HepG2 (cell line): ENCODE measurements around the gene METRN. TPM values are rescaled to one million over a fixed set of nuclear protein-coding genes. Genes with fewer than 3 reads are reported as not detected.

Experiments used
- ATAC-seq: fragments of 200-7000 bp; cut with Tn5 transposase; 3 replicates; pipeline ENCODE4 v1.9.1; 2020; ENCODE audit warnings: mild to moderate bottlenecking, moderate library complexity
- BruUV-seq: library from RNA; stranded (reverse); fragments of 400-500 nt; replicated peaks from 2 replicates; lab custom pipeline; 2021; lab: Mats Ljungman, UMichigan
- CTCF ChIA-PET: fragments of 300-600 bp; formaldehyde crosslinking; extraction: SDS; loops from one replicate; lab custom pipeline; 2021; ENCODE audit warnings: low total read pairs, inconsistent platforms, low intra/inter-chr PET ratio; lab: Yijun Ruan, JAX
- POLR2A ChIA-PET: fragments of 350-600 bp; sonication (Branson Sonifier 250); formaldehyde crosslinking; loops from one replicate; lab custom pipeline; 2020; ENCODE audit warnings: antibody characterized with exemption, inconsistent platforms; lab: Yijun Ruan, JAX
- DNase-seq: peaks from one replicate; pipeline ENCODE4 v3.0.0-alpha.2; 2015; ENCODE audit warnings: low spot score
- FAIRE-seq: peaks from 3 replicates; lab custom pipeline; 2011; peaks lifted over from hg19 to GRCh38; lab: Jason Lieb, UNC
- H2AFZ ChIP-seq: one replicate; pipeline ENCODE4 v1.6.1; 2011; ENCODE audit warnings: low read length, inconsistent platforms
- H3K27ac ChIP-seq: fragments of 300-600 bp; 3 replicates; pipeline ENCODE4 v1.8.0; 2011; ENCODE audit warnings: mixed run types, mild to moderate bottlenecking, mixed read lengths, low read length, inconsistent platforms; ENCODE audit not compliant: insufficient read depth; ENCODE audit errors: extremely low read length
- H3K27me3 ChIP-seq, 2 experiments: fragments of 200-600 bp in 1 of 2; 2 replicates in 1 of 2; 3 replicates in 1 of 2; pipeline versions ENCODE4 v1.6.0 to v1.8.0; 2011; ENCODE audit warnings: low read length in 2 of 2, mild to moderate bottlenecking in 2 of 2, moderate library complexity in 2 of 2, inconsistent platforms in 1 of 2; ENCODE audit not compliant: insufficient read depth in 2 of 2, control insufficient read depth in 1 of 2
- H3K36me3 ChIP-seq, 2 experiments: fragments of 200-600 bp in 1 of 2; replicated peaks in 1 of 2; 2 replicates in 1 of 2; 3 replicates in 1 of 2; pipeline versions ENCODE4 v1.5.1 to v1.8.0; 2011; ENCODE audit warnings: low read length in 2 of 2, inconsistent platforms in 1 of 2; ENCODE audit not compliant: insufficient read depth in 2 of 2, control insufficient read depth in 1 of 2
- H3K4me1 ChIP-seq: 2 replicates; pipeline ENCODE4 v1.5.1; 2012; ENCODE audit warnings: low read length, inconsistent platforms; ENCODE audit not compliant: insufficient read depth
- H3K4me2 ChIP-seq: 2 replicates; pipeline ENCODE4 v1.6.0; 2011; ENCODE audit warnings: low read depth, low read length, inconsistent platforms
- H3K4me3 ChIP-seq, 3 experiments: fragments of 200-600 bp in 1 of 3; sonication (generic), shearing (Covaris generic) in 1 of 3; replicated peaks in 1 of 3; 2 replicates each; pipeline ENCODE4 v1.5.1; 2011 to 2016; ENCODE audit warnings: low read length in 3 of 3, inconsistent platforms in 2 of 3, low read depth in 2 of 3, mild to moderate bottlenecking in 2 of 3, control low read depth in 1 of 3, mixed read lengths in 1 of 3; ENCODE audit not compliant: insufficient read depth in 1 of 3
- H3K79me2 ChIP-seq: one replicate; pipeline ENCODE4 v1.6.1; 2011; ENCODE audit warnings: low read length, inconsistent platforms; ENCODE audit not compliant: insufficient read depth
- H3K9ac ChIP-seq: 2 replicates; pipeline ENCODE4 v1.6.0; 2011; ENCODE audit warnings: mild to moderate bottlenecking, low read depth, low read length, inconsistent platforms; ENCODE audit not compliant: insufficient read depth
- H3K9me3 ChIP-seq: 2 replicates; pipeline ENCODE4 v1.5.1; 2012; ENCODE audit warnings: mild to moderate bottlenecking, low read length
- H4K20me1 ChIP-seq: 2 replicates; pipeline ENCODE4 v1.6.0; 2011; ENCODE audit warnings: inconsistent platforms, mild to moderate bottlenecking, low read length, moderate library complexity; ENCODE audit not compliant: insufficient read depth
- HES4 ChIP-seq: sonication (generic); formaldehyde crosslinking; IDR thresholded peaks from 2 replicates; pipeline ENCODE4 v1.9.0; 2021; ENCODE audit warnings: mild to moderate bottlenecking, missing genetic modification reagents, borderline replicate concordance
- HOXA3 ChIP-seq: sonication (generic); formaldehyde crosslinking; IDR thresholded peaks from 2 replicates; pipeline ENCODE4 v1.5.0; 2020; ENCODE audit warnings: missing genetic modification reagents
- IKZF1 ChIP-seq: fragments of 450-650 bp; IDR thresholded peaks from 2 replicates; pipeline ENCODE4 v1.7.1; 2016
- SP4 ChIP-seq: sonication (generic); formaldehyde crosslinking; IDR thresholded peaks from 2 replicates; pipeline ENCODE4 v1.8.1; 2023; ENCODE audit warnings: mild to moderate bottlenecking, missing genetic modification reagents
- TAF1 ChIP-seq: sonication (generic); formaldehyde crosslinking; IDR thresholded peaks from 2 replicates; pipeline ENCODE4 v1.4.0; 2020; ENCODE audit warnings: missing genetic modification reagents
- ZFP82 ChIP-seq: sonication (generic); formaldehyde crosslinking; IDR thresholded peaks from 2 replicates; pipeline ENCODE4 v1.5.1; 2020; ENCODE audit warnings: mild to moderate bottlenecking, missing genetic modification reagents, borderline replicate concordance
- ZHX1 ChIP-seq: sonication (generic); formaldehyde crosslinking; IDR thresholded peaks from 2 replicates; pipeline ENCODE4 v1.8.1; 2022; ENCODE audit warnings: low read depth, mild to moderate bottlenecking, missing genetic modification reagents
- ZNF317 ChIP-seq: sonication (generic); formaldehyde crosslinking; IDR thresholded peaks from 2 replicates; pipeline ENCODE4 v1.5.0; 2020; ENCODE audit warnings: mild to moderate bottlenecking, missing genetic modification reagents
- ZNF562 ChIP-seq: sonication (generic); formaldehyde crosslinking; IDR thresholded peaks from 2 replicates; pipeline ENCODE4 v1.8.0; 2022; ENCODE audit warnings: missing genetic modification reagents, borderline replicate concordance
- ZNF570 ChIP-seq: sonication (generic); formaldehyde crosslinking; IDR thresholded peaks from 2 replicates; pipeline ENCODE4 v1.4.0; 2020; ENCODE audit warnings: mild to moderate bottlenecking, missing genetic modification reagents, borderline replicate concordance
- ZNF644 ChIP-seq: IDR thresholded peaks from 2 replicates; pipeline ENCODE4 v1.6.1; 2016; ENCODE audit warnings: low read depth
- ZNF691 ChIP-seq: sonication (generic); formaldehyde crosslinking; IDR thresholded peaks from 2 replicates; pipeline ENCODE4 v1.4.0; 2020; ENCODE audit warnings: missing genetic modification reagents, low read depth, mild to moderate bottlenecking, borderline replicate concordance
- ZNF75D ChIP-seq: sonication (generic); formaldehyde crosslinking; IDR thresholded peaks from 2 replicates; pipeline ENCODE4 v1.8.1; 2023; ENCODE audit warnings: missing genetic modification reagents, mild to moderate bottlenecking, borderline replicate concordance
- WGBS: methylation state at CpG from one replicate; pipeline ENCODE4 v1.1.6; 2017; ENCODE audit warnings: low lambda C conversion rate; 5-methylcytosine and 5-hydroxymethylcytosine counted together
- in situ Hi-C: cut with HindIII; loops from 2 replicates; pipeline ENCODE4 v1.10.0; 2017; ENCODE audit warnings: low pct_unique_long_range_greater_than_20kb; ENCODE audit not compliant: extremely low pct_ligation_motif_present
- intact Hi-C: fragments of 100-400 bp; cut with micrococcal nuclease; formaldehyde crosslinking; loops from one replicate; pipeline ENCODE4 v1.10.0; 2022; ENCODE audit not compliant: unreplicated experiment
- polyA plus RNA-seq, 8 experiments: library from polyadenylated mRNA; depleted of rRNA in 3 of 8; stranded (reverse) in 7 of 8; unstranded in 1 of 8; fragments of >200 nt; fragmentation: Illumina TruSeq in 4 of 8; extraction: Trizol in 4 of 8; gene quantifications; 2 replicates each; pipeline versions ENCODE4 v1.2.1 to v1.2.3, GENCODE V29; 2011 to 2016; ENCODE audit warnings: low read depth in 4 of 8, missing spikeins in 1 of 8, mixed read lengths in 1 of 8; ENCODE audit not compliant: insufficient read depth in 1 of 8
- total RNA-seq, 5 experiments: library from RNA; depleted of rRNA; stranded (reverse); fragments of >200 nt; fragmentation: Illumina TruSeq; extraction: Trizol; gene quantifications; 2 replicates each; pipeline ENCODE4 v1.2.3, GENCODE V29; 2016; ENCODE audit warnings: low read depth in 1 of 5
- TF ChIP-seq, protein P1 (sequence below): sonication (generic); formaldehyde crosslinking; IDR thresholded peaks from 2 replicates; pipeline ENCODE4 v1.8.1; 2023; ENCODE audit warnings: mild to moderate bottlenecking, moderate library complexity, missing genetic modification reagents

Gene METRN
- total and polyA plus RNA-seq, 2 of the 13 experiments (the other 11 are each of a cell fraction or from before 2014, with no cell fraction given) = 25.5 to 46.1 TPM

DNA sequence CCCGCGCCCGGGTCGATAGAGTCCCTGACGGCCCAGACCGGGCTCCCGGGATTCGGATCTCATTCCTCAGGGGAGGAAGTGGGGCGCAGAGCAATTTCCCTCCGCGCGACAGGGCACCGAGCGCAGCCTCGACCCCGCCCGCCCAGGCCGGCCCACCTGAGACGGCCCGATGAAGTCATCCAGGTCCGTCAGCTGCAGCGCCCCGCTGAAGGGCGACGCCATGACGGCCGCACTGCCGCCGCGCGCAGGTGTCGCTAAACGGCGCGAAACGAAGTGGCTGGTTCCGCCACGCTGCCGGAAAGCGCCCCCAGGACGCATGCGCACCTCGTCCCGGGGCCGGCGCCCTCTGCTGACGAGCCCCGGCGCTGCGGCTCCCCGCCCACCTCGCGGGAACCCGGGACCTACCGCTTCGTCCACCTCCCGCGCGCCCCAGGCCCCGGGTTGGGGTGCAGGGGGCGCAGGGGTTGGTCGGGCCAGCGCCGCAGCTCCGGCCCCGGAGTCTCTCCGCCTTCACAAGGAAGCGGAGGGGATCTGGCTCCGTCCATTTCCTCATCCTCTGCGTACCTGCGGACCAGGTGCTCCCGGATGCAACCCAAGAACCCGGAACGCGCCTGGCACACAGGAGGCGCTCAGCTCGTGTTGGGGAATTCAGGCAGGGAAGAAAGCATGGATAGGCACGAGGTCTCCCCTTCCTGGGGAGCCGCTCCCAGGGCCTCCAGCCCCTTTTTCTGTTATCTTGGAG lies 26.0 kb downstream of the METRN start, which contains the start of gene CIAO3 (continued):
- peak; percentile 96 for TF ChIP-seq TAF1 (CRISPR knock-in tag)
- no peak for TF ChIP-seq ZNF562 (CRISPR knock-in tag)
- TF ChIP-seq ZNF75D (CRISPR knock-in tag) = no peak

- no peak for ATAC-seq
- 75% methylated on average over 10 of the region's 15 CpGs for WGBS
- Histone ChIP-seq H3K27me3 (0 out of 5 replicates have a peak, but pooled peaks cover 0 to 5% of the 10 kb centered on the region in 2 experiments), H3K36me3 (peaks cover 0 to 3% of the 10 kb centered on the region in 2 experiments; a peak in 1 of 5 replicates), H3K9ac (no peak overlapping the region), H3K79me2 (no peaks in the 10 kb centered on the region), H3K27ac (no peak overlapping the region), H3K4me2 (no peak overlapping the region), H3K4me1 (peaks cover 18% of the 10 kb centered on the region), H4K20me1 (no peaks in the 10 kb centered on the region), H2AFZ (no peak overlapping the region), H3K4me3 (no peak overlapping the region), H3K9me3 (no peaks in the 10 kb centered on the region)
- no peak for DNase-seq
- no peak for FAIRE-seq
- in situ Hi-C loops = loop anchor here (5.0 kb wide), 1 partner anchor 45 kb away; the partner anchor contains the start of genes CHTF18 and RPUSD1
- TF ChIP-seq ZHX1 (CRISPR knock-in tag) (no peak), SP4 (CRISPR knock-in tag) (no peak), ZNF570 (CRISPR knock-in tag) (no peak), ZFP82 (CRISPR knock-in tag) (no peak), HES4 (no peak), HOXA3 (CRISPR knock-in tag) (no peak), ZNF317 (CRISPR knock-in tag) (no peak), ZNF691 (CRISPR knock-in tag) (no peak), IKZF1 (no peak), ZNF644 (no peak)
- TF ChIP-seq, protein P1, sequence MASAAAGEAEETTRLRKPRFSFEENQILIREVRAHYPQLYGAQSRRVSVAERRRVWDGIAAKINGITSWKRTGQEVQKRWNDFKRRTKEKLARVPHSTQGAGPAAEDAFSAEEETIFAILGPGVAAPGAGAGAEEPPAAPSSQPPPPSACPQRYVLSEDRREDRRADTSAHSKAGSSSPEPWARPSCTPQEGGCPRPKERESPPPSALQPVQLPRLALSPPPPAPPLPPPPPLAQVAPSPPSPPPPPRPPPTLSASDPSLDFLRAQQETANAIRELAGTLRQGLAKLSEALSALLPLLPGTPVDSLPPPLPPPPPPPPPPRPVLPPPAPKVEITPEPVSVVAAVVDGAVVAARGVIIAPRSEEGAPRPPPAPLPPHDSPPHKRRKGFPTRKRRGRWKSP (CRISPR knock-in tag) = no peak
- TSS peak; percentile 67 for BruUV-seq
- CTCF ChIA-PET = no interaction called here
- POLR2A ChIA-PET = interaction anchor here (3.3 kb wide), 1 partner anchor 22 kb away, joined by 22 read pairs; the partner anchor contains the start of gene ANTKMT
- intact Hi-C loops = no loop called here
Measured at GRCh38 chr16:741986-742629, 27.2 kb downstream of the METRN start.
